GM19324 (cell line): Measurements from ENCODE around the gene STX12.

Experiments
- ATAC-seq: cut with Tn5 transposase; IDR thresholded peaks from one replicate; pipeline ENCODE4 v1.9.1; 2021; ENCODE audit warnings: mild to moderate bottlenecking, moderate library complexity; ENCODE audit not compliant: unreplicated experiment, low FRiP score

The STX12 gene

GRCh38 chr1:27772932-27773825, at the start of gene STX12:
Gene STX12 (plus strand): TSS chr1:27773219. CDS start chr1:27773308, 89 bp downstream.
- peak; percentile 89 for ATAC-seq

- ATAC-seq, result no peak
These were observed 48.1 kb upstream of the STX12 start for GRCh38 chr1:27724961-27725373.

- ATAC-seq, result peak; percentile 93
These were observed 47.4 kb upstream of the STX12 start, which contains the start of gene FAM76A for GRCh38 chr1:27725374-27726172. Gene FAM76A (plus strand): TSS chr1:27725961. CDS start chr1:27726081, 120 bp downstream.

GRCh38 chr1:27726173-27727044, 46.6 kb upstream of the STX12 start:
- peak; percentile 32 for ATAC-seq

- ATAC-seq, result no peak
These were observed 45.9 kb upstream of the STX12 start for GRCh38 chr1:27727126-27727525.

GRCh38 chr1:27736252-27736651, 36.8 kb upstream of the STX12 start:
- ATAC-seq, result no peak

- no peak for ATAC-seq
These were observed 31.9 kb upstream of the STX12 start for GRCh38 chr1:27741121-27741520.

GRCh38 chr1:27744556-27744955, 28.5 kb upstream of the STX12 start:
- no peak for ATAC-seq

GRCh38 chr1:27745466-27745865, 27.6 kb upstream of the STX12 start:
- ATAC-seq, result no peak

- ATAC-seq, result no peak
These were observed 20.7 kb upstream of the STX12 start for GRCh38 chr1:27752360-27752759.

- no peak for ATAC-seq
These were observed 17.7 kb upstream of the STX12 start for GRCh38 chr1:27755286-27755685.

GRCh38 chr1:27755865-27756264, 17.2 kb upstream of the STX12 start:
- no peak for ATAC-seq

GRCh38 chr1:27759236-27759635, 13.8 kb upstream of the STX12 start:
- ATAC-seq, result no peak

GRCh38 chr1:27760426-27760825, 12.6 kb upstream of the STX12 start:
- ATAC-seq, result no peak

- ATAC-seq, result no peak
These were observed 11.0 kb upstream of the STX12 start for GRCh38 chr1:27762033-27762432.

GRCh38 chr1:27763358-27763757, 9.7 kb upstream of the STX12 start:
- no peak for ATAC-seq

- ATAC-seq, result no peak
These were observed 2.7 kb upstream of the STX12 start for GRCh38 chr1:27770293-27770830.

GRCh38 chr1:27772036-27772931, 735 bp upstream of the STX12 start:
- ATAC-seq, result no peak

- ATAC-seq, result no peak
These were observed 917 bp downstream of the STX12 start for GRCh38 chr1:27773826-27774445.
